GM21737 (cell line): ENCODE results near the gene SAMD13.

Experiments used
- ATAC-seq: cut with Tn5 transposase; IDR thresholded peaks from one replicate; pipeline ENCODE4 v1.9.1; 2021; ENCODE audit warnings: mild to moderate bottlenecking, moderate library complexity; ENCODE audit not compliant: unreplicated experiment

The SAMD13 gene

DNA sequence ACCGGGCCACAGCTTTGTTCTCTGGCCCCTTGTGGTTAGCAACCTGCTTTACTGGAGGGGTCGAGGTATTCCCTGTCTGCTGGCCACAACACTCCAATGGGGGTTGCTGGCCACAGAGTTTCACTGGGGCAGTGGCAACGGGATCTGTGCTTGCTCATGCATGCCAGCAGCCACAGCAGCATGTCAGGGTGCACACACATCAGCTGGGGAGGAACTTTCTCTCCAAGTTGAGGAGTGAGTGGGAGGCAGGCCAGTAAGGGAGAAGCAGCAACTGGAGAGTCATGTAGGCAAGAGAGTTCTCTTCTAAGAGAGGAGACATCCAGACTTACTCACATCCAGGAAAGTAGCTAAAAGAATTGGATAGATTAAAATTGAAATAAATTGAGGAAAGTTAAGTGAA is 38.0 kb downstream of the SAMD13 start:
- ATAC-seq: no peak

DNA sequence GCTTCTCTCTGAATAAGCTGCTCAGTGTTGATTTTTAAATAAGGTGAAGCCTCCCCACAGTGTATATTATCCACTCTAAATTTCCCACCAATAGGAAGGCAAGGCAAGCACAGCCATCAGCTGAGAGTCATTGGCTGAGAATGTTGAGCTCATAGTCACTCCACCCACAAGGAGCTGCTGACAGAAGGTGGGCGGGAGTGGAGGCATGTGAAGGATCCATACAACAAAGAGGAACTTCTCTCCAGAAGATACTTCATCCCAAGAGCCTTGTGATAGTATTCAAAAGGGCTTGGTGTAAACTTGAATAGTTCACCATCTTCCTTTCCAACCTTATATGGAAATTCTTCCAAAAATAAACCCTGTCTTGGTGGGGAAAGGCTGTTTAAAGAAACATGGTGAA is 42.8 kb downstream of the SAMD13 start:
- ATAC-seq: no peak

DNA sequence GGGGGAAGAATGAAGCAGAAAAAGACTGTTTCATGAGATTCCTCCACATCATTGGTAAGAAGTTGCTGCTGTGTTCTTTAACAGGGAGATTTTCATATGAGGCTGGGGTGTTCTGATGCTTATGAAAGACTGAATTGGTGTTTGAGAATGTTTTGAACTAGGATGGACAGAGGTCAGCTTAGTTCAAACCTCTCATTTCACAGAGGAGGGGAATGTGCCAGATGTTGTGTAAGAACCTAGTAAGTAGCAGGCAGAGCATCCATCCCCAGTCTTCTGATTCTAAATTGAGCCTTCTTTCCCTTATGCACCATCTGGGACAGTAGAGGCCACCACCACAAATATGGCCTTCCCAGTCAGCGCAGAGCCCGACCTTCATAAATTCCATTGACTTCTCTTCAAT is 43.7 kb downstream of the SAMD13 start:
- ATAC-seq: no peak

GRCh38 chr1:84347271-84347931 is 45.9 kb downstream of the SAMD13 start:
- ATAC-seq: no peak

GRCh38 chr1:84347932-84348555 is 46.5 kb downstream of the SAMD13 start:
- no peak for ATAC-seq

GRCh38 chr1:84348759-84349158 is 47.3 kb downstream of the SAMD13 start:
- no peak for ATAC-seq

DNA sequence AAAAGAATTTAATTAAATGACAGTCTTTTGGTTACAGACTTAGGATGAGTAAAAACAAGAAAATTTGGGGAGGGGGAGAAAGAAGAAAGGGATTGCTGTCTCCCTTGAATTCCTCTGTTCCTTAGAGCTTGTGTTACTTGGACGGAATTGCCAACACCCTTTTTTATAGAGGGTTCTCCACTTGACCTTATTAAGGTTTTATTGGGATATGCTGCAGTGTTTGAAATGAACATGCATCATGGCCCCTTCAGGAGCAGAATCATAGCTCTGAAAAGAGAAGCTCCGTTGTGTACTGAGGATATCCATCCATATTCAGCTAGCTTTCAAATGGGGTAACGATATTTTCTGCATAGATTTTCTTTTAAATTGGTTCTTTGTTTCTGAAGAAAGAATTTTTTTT is 48.6 kb downstream of the SAMD13 start:
- ATAC-seq: no peak

DNA sequence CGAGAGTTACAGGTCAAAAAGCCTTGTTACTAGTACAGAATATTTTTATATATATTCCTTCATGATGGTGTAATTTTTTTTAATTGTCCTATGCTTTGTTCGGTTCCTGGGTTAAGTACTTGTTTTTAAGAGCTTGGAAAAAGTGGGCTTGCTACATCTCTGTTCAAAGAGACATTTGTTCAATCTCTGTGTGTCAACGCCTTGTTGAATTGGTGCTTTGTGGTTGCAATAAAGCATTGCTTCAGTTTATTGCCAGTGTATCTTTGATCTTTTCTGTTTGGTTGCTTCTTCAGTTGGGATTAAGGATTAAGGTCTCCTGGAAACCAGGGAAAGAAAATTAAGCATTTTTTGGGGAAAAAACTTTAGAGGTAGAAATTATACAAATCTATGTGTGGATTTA is 49.0 kb downstream of the SAMD13 start:
- ATAC-seq: no peak

DNA sequence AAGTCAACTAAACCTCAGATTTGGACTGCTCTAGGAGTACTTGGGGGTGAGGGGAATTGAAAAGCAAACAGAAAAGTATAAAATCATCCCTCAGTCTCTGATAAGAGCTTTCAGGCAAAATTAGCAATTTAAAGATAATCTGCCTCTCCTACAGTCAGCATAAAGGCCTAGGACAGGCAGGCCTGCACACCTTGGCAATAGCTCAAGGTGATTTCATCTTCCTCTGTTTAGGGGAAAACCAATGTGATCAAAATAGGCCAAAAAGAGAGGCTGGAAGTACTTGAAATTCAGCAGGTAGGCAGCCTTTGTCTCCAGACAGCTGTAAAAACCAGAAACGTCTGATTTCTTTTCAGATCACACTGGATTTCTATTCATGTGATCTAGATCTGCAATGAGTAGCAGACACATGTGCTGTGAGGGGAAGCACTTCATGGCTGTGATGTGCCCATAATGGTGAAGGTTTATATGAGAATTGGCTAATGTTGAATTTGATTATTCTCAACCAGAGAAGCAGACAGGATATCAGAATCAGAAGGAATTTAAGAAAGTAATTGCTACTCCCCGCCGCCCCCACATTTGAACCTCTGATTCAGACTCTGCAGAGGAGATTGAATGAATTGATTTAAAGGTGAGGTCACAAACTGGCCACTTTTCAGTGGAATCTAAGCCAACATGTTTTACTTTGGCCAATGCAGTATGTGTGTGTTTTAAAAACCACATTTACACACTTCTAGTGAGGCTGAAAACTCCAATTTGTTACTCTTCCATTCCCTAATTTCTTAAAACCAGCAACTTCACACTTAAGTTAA is 51.0 kb downstream of the SAMD13 start:
- no peak for ATAC-seq

GRCh38 chr1:84353695-84354094 is 52.2 kb downstream of the SAMD13 start:
- no peak for ATAC-seq

GRCh38 chr1:84355556-84355955 is 54.0 kb downstream of the SAMD13 start:
- ATAC-seq: no peak

GRCh38 chr1:84356881-84357280 is 55.4 kb downstream of the SAMD13 start:
- ATAC-seq: no peak

GRCh38 chr1:84358695-84359094 is 57.2 kb downstream of the SAMD13 start:
- no peak for ATAC-seq

- no peak for ATAC-seq
Observed at GRCh38 chr1:84360316-84360715, 58.8 kb downstream of the SAMD13 start.

DNA sequence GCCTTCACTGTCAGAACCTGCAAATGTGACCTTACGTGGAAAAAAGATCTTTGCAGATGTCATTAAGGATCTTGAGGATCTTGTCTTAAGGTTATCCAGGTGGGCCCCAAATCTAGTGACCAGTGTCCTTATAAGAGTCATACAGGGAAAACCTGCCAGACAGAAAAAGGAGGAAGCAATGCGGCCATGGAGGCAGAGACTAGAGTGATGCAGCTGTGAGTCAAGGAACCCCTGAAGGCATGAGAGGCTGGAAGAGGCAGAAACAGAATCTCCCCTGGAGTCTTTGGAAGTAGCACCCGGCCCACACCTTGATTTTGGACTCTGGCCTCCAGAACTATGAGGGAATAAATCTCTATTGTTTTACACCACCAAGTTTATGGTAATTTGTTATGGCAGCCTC is 60.3 kb downstream of the SAMD13 start:
- ATAC-seq: no peak

DNA sequence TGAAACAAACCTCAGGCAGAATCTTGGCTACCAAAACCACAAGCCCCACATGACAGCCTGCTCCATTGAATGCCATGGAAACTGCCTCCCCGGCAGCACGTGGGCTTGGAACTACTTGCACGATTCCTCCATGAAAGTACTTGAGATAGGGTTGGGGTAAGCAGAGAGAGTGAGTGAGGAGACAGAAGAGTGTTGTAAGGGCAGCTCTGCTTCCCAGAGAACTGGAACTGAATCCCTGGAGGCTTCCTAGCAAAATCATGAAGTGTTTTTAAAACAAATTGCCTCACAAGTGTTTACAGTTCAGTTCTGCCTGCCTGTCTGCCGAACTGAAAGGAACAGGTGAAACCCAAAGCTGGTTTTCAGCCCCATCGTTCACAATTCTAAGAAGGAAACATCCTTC is 61.5 kb downstream of the SAMD13 start:
- no peak for ATAC-seq

- ATAC-seq: no peak
Observed at GRCh38 chr1:84363622-84364021, 62.1 kb downstream of the SAMD13 start.

GRCh38 chr1:84365225-84366221 is 64.0 kb downstream of the SAMD13 start:
- no peak for ATAC-seq

DNA sequence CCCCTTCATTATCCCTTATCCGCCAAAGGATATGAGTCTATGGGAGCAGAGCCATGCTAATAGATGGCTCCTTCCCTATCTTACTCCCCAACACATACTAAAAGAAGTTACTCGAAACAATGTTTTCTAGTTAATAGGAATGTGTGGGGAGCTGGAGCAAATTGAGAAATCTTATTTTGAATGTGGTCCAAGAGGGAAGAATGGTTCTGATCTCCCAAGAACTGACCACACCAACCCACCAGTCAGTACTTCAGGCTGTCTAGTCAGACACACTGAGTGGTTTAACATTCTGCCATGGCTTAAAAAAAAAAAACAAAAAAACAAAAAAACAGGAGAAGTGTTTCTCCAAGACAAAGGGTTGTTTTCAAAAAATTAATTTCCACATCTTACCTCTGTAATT is 65.3 kb downstream of the SAMD13 start:
- ATAC-seq: no peak

- ATAC-seq: no peak
Observed at GRCh38 chr1:84367219-84367618, 65.7 kb downstream of the SAMD13 start.

GRCh38 chr1:84368441-84368840 is 66.9 kb downstream of the SAMD13 start:
- no peak for ATAC-seq
